HG02642 (cell line): ENCODE data around the gene CTNNA3.
"Not testable (repeated sequence)": the region's sequence is repeated elsewhere in the genome, so short reads cannot be mapped to it uniquely, and the experiment has no call there.

ENCODE experiments used
- ATAC-seq: cut with Tn5 transposase; IDR thresholded peaks from one replicate; pipeline ENCODE4 v1.9.1; 2021; ENCODE audit warnings: mild to moderate bottlenecking; ENCODE audit not compliant: unreplicated experiment, poor library complexity

The CTNNA3 gene

GRCh38 chr10:66378117-66378876 is 1317.7 kb downstream of the CTNNA3 start:
- ATAC-seq = no peak

- no peak for ATAC-seq
These were observed 1327.8 kb downstream of the CTNNA3 start for GRCh38 chr10:66368146-66368545.

- ATAC-seq = no peak
These were observed 1329.8 kb downstream of the CTNNA3 start for GRCh38 chr10:66366163-66366562.

- no peak for ATAC-seq
These were observed 1330.3 kb downstream of the CTNNA3 start for GRCh38 chr10:66365686-66366085.

GRCh38 chr10:66362522-66362921 is 1333.5 kb downstream of the CTNNA3 start:
- no peak for ATAC-seq

GRCh38 chr10:66353822-66354221 is 1342.2 kb downstream of the CTNNA3 start:
- not testable (repeated sequence) for ATAC-seq

- ATAC-seq = no peak
These were observed 1342.6 kb downstream of the CTNNA3 start for GRCh38 chr10:66353422-66353821.

- ATAC-seq = no peak
These were observed 1345.2 kb downstream of the CTNNA3 start for GRCh38 chr10:66350622-66351399.

- no peak for ATAC-seq
These were observed 1346.3 kb downstream of the CTNNA3 start for GRCh38 chr10:66349726-66350125.

GRCh38 chr10:66349076-66349475 is 1346.9 kb downstream of the CTNNA3 start:
- ATAC-seq = no peak

- no peak for ATAC-seq
These were observed 1358.8 kb downstream of the CTNNA3 start for GRCh38 chr10:66337211-66337610.

GRCh38 chr10:66336791-66337190 is 1359.2 kb downstream of the CTNNA3 start:
- ATAC-seq = no peak

GRCh38 chr10:66335753-66336152 is 1360.2 kb downstream of the CTNNA3 start:
- not testable (repeated sequence) for ATAC-seq

- ATAC-seq = no peak
These were observed 1366.8 kb downstream of the CTNNA3 start for GRCh38 chr10:66329147-66329546.

- no peak for ATAC-seq
These were observed 1369.1 kb downstream of the CTNNA3 start for GRCh38 chr10:66326876-66327275.

- no peak for ATAC-seq
These were observed 1373.2 kb downstream of the CTNNA3 start for GRCh38 chr10:66322777-66323176.

GRCh38 chr10:66321723-66322665 is 1374.0 kb downstream of the CTNNA3 start:
- no peak for ATAC-seq

- no peak for ATAC-seq
These were observed 1377.2 kb downstream of the CTNNA3 start for GRCh38 chr10:66318761-66319160.

- ATAC-seq = no peak
These were observed 1388.2 kb downstream of the CTNNA3 start for GRCh38 chr10:66307826-66308225.

GRCh38 chr10:66301078-66301477 is 1394.9 kb downstream of the CTNNA3 start:
- no peak for ATAC-seq

- no peak for ATAC-seq
These were observed 1400.4 kb downstream of the CTNNA3 start for GRCh38 chr10:66295602-66296001.
